GM15510 (cell line): Measurements from ENCODE around the gene PLSCR1.
A peak's percentile ranks its signal among the peaks of the same experiment; 100 is the strongest.

Experiments used
- POLR2A ChIP-seq: IDR thresholded peaks from 3 replicates; pipeline ENCODE4 v1.6.1; 2011; ENCODE audit warnings: borderline replicate concordance; ENCODE audit not compliant: insufficient read length; ENCODE audit errors: extremely low read depth

Gene PLSCR1

GRCh38 chr3:146469150-146470017 is 75.0 kb downstream of the PLSCR1 start, which contains the start of gene PLSCR2:
PLSCR2 (minus strand) TSS chr3:146469561; CDS start chr3:146459904, 9,657 bp downstream.
- TF ChIP-seq POLR2A = peak; percentile 37

GRCh38 chr3:146468671-146469149 is 75.7 kb downstream of the PLSCR1 start:
- TF ChIP-seq POLR2A = no peak

- no peak for TF ChIP-seq POLR2A
Measured at GRCh38 chr3:146468234-146468633, 76.2 kb downstream of the PLSCR1 start.

- no peak for TF ChIP-seq POLR2A
Measured at GRCh38 chr3:146466604-146467003, 77.8 kb downstream of the PLSCR1 start.

GRCh38 chr3:146465693-146466465 is 78.5 kb downstream of the PLSCR1 start:
- no peak for TF ChIP-seq POLR2A
